CD4-positive, alpha-beta T cell (primary cell): Measurements from ENCODE around the gene MSMP. TPM values are rescaled to one million over a fixed set of nuclear protein-coding genes. Genes with fewer than 3 reads are reported as not detected.
A peak's percentile ranks its signal among the peaks of the same experiment; 100 is the strongest.

Source experiments
- ATAC-seq: fragments of 200-7000 bp; cut with Tn5 transposase; one replicate; pipeline ENCODE4 v1.10.0; 2022; ENCODE audit warnings: mild to moderate bottlenecking; ENCODE audit not compliant: poor library complexity
- CTCF ChIA-PET: fragments of 350-600 bp; sonication (Branson Sonifier 250); formaldehyde crosslinking; loops from one replicate; lab custom pipeline; 2021; ENCODE audit warnings: antibody characterized with exemption, inconsistent platforms; lab: Charles Lee
- POLR2A ChIA-PET: fragments of 350-600 bp; sonication (Branson Sonifier 250); formaldehyde crosslinking; loops from one replicate; lab custom pipeline; 2021; ENCODE audit warnings: antibody characterized with exemption, inconsistent platforms; lab: Charles Lee
- DNase-seq, 14 experiments: peaks; one replicate each; pipeline ENCODE4 v3.0.0-alpha.2; 2013 to 2020; ENCODE audit warnings: mixed read lengths in 2 of 14
- H3K27ac ChIP-seq, 2 donors: one replicate each; pipeline versions ENCODE4 v1.5.1 to v1.7.0; 2013; ENCODE audit warnings: low read length in 2 of 2, low read depth in 1 of 2, mild to moderate bottlenecking in 1 of 2
- H3K27me3 ChIP-seq, 2 experiments: 1 replicate in 1 of 2; 2 replicates in 1 of 2; pipeline versions ENCODE4 v1.6.1 to v1.7.0; 2013; ENCODE audit warnings: low read length in 2 of 2, control low read depth in 1 of 2, mild to moderate bottlenecking in 1 of 2, moderate library complexity in 1 of 2; ENCODE audit not compliant: insufficient read depth in 2 of 2, control insufficient read depth in 1 of 2
- H3K36me3 ChIP-seq: one replicate; pipeline ENCODE4 v1.6.1; 2013; ENCODE audit warnings: low read length, control low read depth; ENCODE audit not compliant: insufficient read depth
- H3K4me1 ChIP-seq: one replicate; pipeline ENCODE4 v1.6.1; 2013; ENCODE audit warnings: low read length, control low read depth; ENCODE audit not compliant: insufficient read depth
- H3K4me3 ChIP-seq: one replicate; pipeline ENCODE4 v1.5.1; 2013; ENCODE audit warnings: mild to moderate bottlenecking, low read length, moderate library complexity
- H3K9me3 ChIP-seq, 2 experiments: 1 replicate in 1 of 2; 2 replicates in 1 of 2; pipeline versions ENCODE4 v1.6.1 to v1.7.0; 2013; ENCODE audit warnings: low read length in 2 of 2, mild to moderate bottlenecking in 2 of 2, control low read depth in 1 of 2, moderate library complexity in 1 of 2; ENCODE audit not compliant: control insufficient read depth in 1 of 2, insufficient read depth in 1 of 2
- H3K27ac Mint-ChIP-seq: one replicate; pipeline ENCODE4 v1.8.0; 2020; ENCODE audit warnings: mixed read lengths
- H3K27me3 Mint-ChIP-seq: one replicate; pipeline ENCODE4 v1.8.0; 2021; ENCODE audit warnings: mixed read lengths
- H3K36me3 Mint-ChIP-seq: one replicate; pipeline ENCODE4 v1.8.0; 2021; ENCODE audit warnings: low read depth, mixed read lengths
- H3K4me1 Mint-ChIP-seq: one replicate; pipeline ENCODE4 v1.8.0; 2021; ENCODE audit warnings: low read depth, mixed read lengths
- H3K4me3 Mint-ChIP-seq: one replicate; pipeline ENCODE4 v1.8.0; 2020; ENCODE audit warnings: mild to moderate bottlenecking, mixed read lengths
- H3K9me3 Mint-ChIP-seq: one replicate; pipeline ENCODE4 v1.8.0; 2020; ENCODE audit warnings: mixed read lengths
- CTCF ChIP-seq: fragments of 200-600 bp; IDR thresholded peaks from one replicate; pipeline ENCODE4 v1.8.0; 2022; ENCODE audit warnings: antibody characterized with exemption, mild to moderate bottlenecking
- intact Hi-C, 2 experiments: fragments of 100-400 bp; cut with DNase I in 1 of 2; cut with micrococcal nuclease in 1 of 2; formaldehyde crosslinking; loops; one replicate each; pipeline versions ENCODE4 v1.15.1 to v1.9.0; 2023 to 2025; cut with DNase I, micrococcal nuclease
- total RNA-seq, 174 experiments: library from RNA in 2 of 174; stranded (reverse) in 2 of 174; gene quantifications; one replicate each; pipeline ENCODE4 v1.2.3 and lab custom pipeline; 2021 to 2026

MSMP gene
- total RNA-seq, 2 experiments from 2014 or later: not detected

- Mint-ChIP-seq H3K36me3 (peaks cover 46% of the 10 kb centered on the region), H3K27me3 (no peaks in the 10 kb centered on the region), H3K4me3 (no peak overlapping the region), H3K9me3 (no peaks in the 10 kb centered on the region), H3K27ac (no peak overlapping the region), H3K4me1 (peaks cover 11% of the 10 kb centered on the region)
- Histone ChIP-seq H3K27me3 (no peaks in the 10 kb centered on the region), H3K27ac (peak overlapping the region in 1 of 2 donors; percentile 40), H3K9me3 (no peaks in the 10 kb centered on the region), H3K36me3 (peaks cover 51% of the 10 kb centered on the region), H3K4me1 (peaks cover 61% of the 10 kb centered on the region), H3K4me3 (peak overlapping the region; percentile 25)
- no peak for TF ChIP-seq CTCF
- intact Hi-C loops: loop anchor here in 1 of 2 experiments (2.0 kb wide), 1 partner anchor 31 kb away; no protein-coding TSS in a partner anchor
- DNase-seq: no peak
- ChIA-PET CTCF (interaction anchor here (0.9 to 5.8 kb wide), 12 partner anchors 8 to 155 kb away, joined by 3 to 26 read pairs (median 6); partner anchors contain the start of genes CCDC107, GBA2, RGP1 and RMRP), POLR2A (interaction anchor here (0.8 to 3.8 kb wide), 11 partner anchors 10 to 124 kb away, joined by 3 to 25 read pairs (median 5); partner anchors contain the start of genes ARHGEF39, CCDC107, GBA2 and RGP1)
- ATAC-seq: no peak
Observed at GRCh38 chr9:35727676-35728040, 26.4 kb downstream of the MSMP start.

GRCh38 chr9:35726931-35727330 is 27.1 kb downstream of the MSMP start:
- Mint-ChIP-seq H3K4me1 (peaks cover 6% of the 10 kb centered on the region), H3K4me3 (peak overlapping the region; percentile 65), H3K36me3 (peaks cover 48% of the 10 kb centered on the region), H3K27ac (no peak overlapping the region), H3K9me3 (no peaks in the 10 kb centered on the region), H3K27me3 (no peaks in the 10 kb centered on the region)
- H3K4me3 ChIP-seq: no peak overlapping the region
- intact Hi-C loops: loop anchor here in 1 of 2 experiments (2.0 kb wide), 1 partner anchor 30 kb away; no protein-coding TSS in a partner anchor
- peak in 12 of 14 experiments; percentile 21 to 68 (median 45) for DNase-seq
- H3K36me3 ChIP-seq: peaks cover 59% of the 10 kb centered on the region
- CTCF ChIA-PET: interaction anchor here (0.9 to 5.8 kb wide), 9 partner anchors 9 to 123 kb away, joined by 3 to 26 read pairs (median 5); partner anchors contain the start of genes GBA2 and RGP1
- peaks cover 59% of the 10 kb centered on the region for H3K4me1 ChIP-seq
- peak overlapping the region in 1 of 2 donors; percentile 40 for H3K27ac ChIP-seq
- peak; percentile 14 for TF ChIP-seq CTCF
- no peaks in the 10 kb centered on the region for H3K9me3 ChIP-seq
- POLR2A ChIA-PET: interaction anchor here (1.2 to 3.8 kb wide), 6 partner anchors 10 to 110 kb away, joined by 3 to 25 read pairs (median 6); partner anchors contain the start of genes ARHGEF39, CCDC107, GBA2 and RGP1
- ATAC-seq: peak; percentile 79
- no peaks in the 10 kb centered on the region for H3K27me3 ChIP-seq

GRCh38 chr9:35725362-35725761 is 28.7 kb downstream of the MSMP start:
- H3K36me3 Mint-ChIP-seq: peaks cover 64% of the 10 kb centered on the region
- Histone ChIP-seq H3K4me1 (peaks cover 44% of the 10 kb centered on the region), H3K27ac (no peak overlapping the region), H3K9me3 (no peaks in the 10 kb centered on the region), H3K27me3 (no peaks in the 10 kb centered on the region), H3K36me3 (peaks cover 74% of the 10 kb centered on the region), H3K4me3 (no peak overlapping the region)
- intact Hi-C loops: no loop called here
- no peaks in the 10 kb centered on the region for H3K9me3 Mint-ChIP-seq
- no peak for DNase-seq
- TF ChIP-seq CTCF: no peak
- peaks cover 6% of the 10 kb centered on the region for H3K4me1 Mint-ChIP-seq
- ATAC-seq: no peak
- ChIA-PET POLR2A (no interaction called here), CTCF (no interaction called here)
- H3K27me3 Mint-ChIP-seq: no peaks in the 10 kb centered on the region
- no peak overlapping the region for H3K4me3 Mint-ChIP-seq
- no peak overlapping the region for H3K27ac Mint-ChIP-seq
